Prostate gland (tissue), 2 donors: Measurements from ENCODE around the gene CLEC4A. TPM values are rescaled to one million over a fixed set of nuclear protein-coding genes. Genes with fewer than 3 reads are reported as not detected.

Experiments used
- DNase-seq: peaks from one replicate; pipeline ENCODE4 v3.0.0-alpha.2; 2019; ENCODE audit warnings: low spot score
- H3K27ac ChIP-seq, 2 donors: fragments of 200-600 bp; sonication (generic); 2 replicates each; pipeline ENCODE4 v1.5.1; 2017 to 2019
- H3K27me3 ChIP-seq: fragments of 200-600 bp; sonication (generic); replicated peaks from 2 replicates; pipeline ENCODE4 v1.5.1; 2019; ENCODE audit not compliant: insufficient read depth
- H3K36me3 ChIP-seq, 2 donors: fragments of 200-600 bp; sonication (generic); 1 replicate in 1 of 2; 2 replicates in 1 of 2; pipeline versions ENCODE4 v1.5.1 to v1.8.1; 2017 to 2019
- H3K4me1 ChIP-seq: fragments of 200-600 bp; sonication (generic); replicated peaks from 2 replicates; pipeline ENCODE4 v1.5.1; 2019
- H3K4me3 ChIP-seq, 2 donors: fragments of 200-600 bp; sonication (generic); 2 replicates each; pipeline ENCODE4 v1.5.1; 2017 to 2019
- H3K9me3 ChIP-seq: fragments of 200-600 bp; sonication (generic); 2 replicates; pipeline ENCODE4 v1.5.1; 2017
- CTCF ChIP-seq, 4 experiments: fragments of 200-600 bp in 2 of 4; fragments of 450-650 bp in 2 of 4; sonication (generic) in 2 of 4; IDR thresholded peaks; 1 replicate in 3 of 4; 2 replicates in 1 of 4; pipeline ENCODE4 v1.5.1; 2016 to 2019; ENCODE audit warnings: antibody characterized with exemption in 4 of 4, mild to moderate bottlenecking in 2 of 4, moderate library complexity in 2 of 4
- POLR2A ChIP-seq: fragments of 450-650 bp; IDR thresholded peaks from one replicate; pipeline ENCODE4 v1.6.1; 2016; ENCODE audit warnings: antibody characterized with exemption, mild to moderate bottlenecking
- POLR2AphosphoS5 ChIP-seq: sonication (generic); formaldehyde crosslinking; IDR thresholded peaks from one replicate; pipeline ENCODE4 v1.6.1; 2017; ENCODE audit warnings: antibody characterized with exemption
- WGBS: methylation state at CpG from one replicate; pipeline ENCODE4 v1.1.5; 2018; 5-methylcytosine and 5-hydroxymethylcytosine counted together
- intact Hi-C: fragments of 100-400 bp; cut with DNase I; formaldehyde crosslinking; loops from one replicate; pipeline ENCODE4 v1.14.2; 2022
- total RNA-seq, 2 donors: library from RNA; depleted of rRNA; stranded (reverse); fragments of >200 nt; gene quantifications; one replicate each; pipeline ENCODE4 v1.1.0, GENCODE V29; 2016

CLEC4A gene
- total RNA-seq, 2 donors from 2014 or later, result 1.1 TPM; not detected in 1

- no peak for DNase-seq
- no peaks in the 10 kb centered on the region for H3K4me1 ChIP-seq
- no peak overlapping the region for H3K4me3 ChIP-seq
- H3K27me3 ChIP-seq, result no peaks in the 10 kb centered on the region
- H3K36me3 ChIP-seq, result no peaks in the 10 kb centered on the region
- H3K27ac ChIP-seq, result no peak overlapping the region
- TF ChIP-seq POLR2A, result no peak
- no peak for TF ChIP-seq POLR2AphosphoS5
- no peak for TF ChIP-seq CTCF (IDR thresholded peaks at IDR 0.05)
- intact Hi-C loops, result no loop called here
- H3K9me3 ChIP-seq, result no peaks in the 10 kb centered on the region
Observed at GRCh38 chr12:8143261-8143660, 19.8 kb downstream of the CLEC4A start.

DNA sequence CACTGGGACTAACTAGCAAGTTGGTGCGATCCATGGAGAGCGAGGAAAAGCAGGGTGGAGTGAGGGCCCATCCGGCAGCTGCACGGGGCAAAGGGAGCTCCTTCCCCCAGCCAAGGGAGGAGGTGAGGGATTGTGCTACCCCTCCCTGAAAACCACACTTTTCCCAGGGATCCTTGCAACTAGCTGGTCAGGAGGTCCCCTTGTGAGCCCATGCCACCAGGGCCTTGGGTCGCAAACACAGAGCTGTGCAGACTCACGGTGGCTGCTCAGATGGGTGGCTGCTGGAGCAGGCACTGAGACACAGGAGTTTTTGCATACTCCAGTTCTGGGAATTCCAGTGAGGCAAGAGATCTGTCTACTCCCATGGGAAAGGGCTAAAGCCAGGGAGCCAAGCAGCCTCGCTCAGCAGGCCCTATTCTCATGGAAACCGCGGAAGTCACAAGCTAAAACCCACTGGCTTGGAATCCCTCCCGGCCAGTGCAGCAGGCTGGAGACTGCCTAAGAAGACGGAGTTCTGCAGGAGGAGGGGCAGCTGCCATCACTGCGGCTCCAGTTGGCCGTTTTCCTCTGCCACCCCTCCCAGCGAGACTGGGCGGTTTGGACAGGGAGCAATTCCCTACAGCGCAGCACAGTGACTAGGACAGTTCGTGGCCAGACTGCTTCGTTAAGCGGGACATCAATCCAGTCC is 22.5 kb downstream of the CLEC4A start:
- Histone ChIP-seq H3K36me3 (no peaks in the 10 kb centered on the region), H3K4me1 (no peaks in the 10 kb centered on the region), H3K27me3 (no peaks in the 10 kb centered on the region), H3K27ac (no peak overlapping the region), H3K9me3 (no peaks in the 10 kb centered on the region), H3K4me3 (no peak overlapping the region)
- DNase-seq, result no peak
- TF ChIP-seq POLR2AphosphoS5 (no peak), CTCF (IDR thresholded peaks at IDR 0.05) (no peak), POLR2A (no peak)
- intact Hi-C loops, result no loop called here
- 34% methylated on average over 19 of the region's 19 CpGs for WGBS

DNA sequence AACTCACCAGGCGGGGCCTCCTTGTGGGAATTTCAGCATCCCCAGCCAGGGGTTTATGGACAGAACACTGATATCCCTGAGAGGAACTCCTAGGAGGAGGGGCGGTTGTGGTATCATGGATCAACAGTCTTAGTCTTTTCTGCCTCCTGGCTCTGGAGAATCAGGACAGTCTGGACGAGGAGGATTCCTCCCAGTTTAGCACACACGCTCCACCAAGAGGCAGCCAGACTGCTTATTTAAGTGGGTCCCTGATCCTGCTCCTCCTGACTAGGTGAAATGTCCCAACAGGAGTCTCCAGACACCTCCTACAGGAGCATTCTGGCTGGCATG is 23.0 kb downstream of the CLEC4A start:
- Histone ChIP-seq H3K4me1 (no peaks in the 10 kb centered on the region), H3K4me3 (no peak overlapping the region), H3K27ac (no peak overlapping the region), H3K27me3 (no peaks in the 10 kb centered on the region), H3K36me3 (no peaks in the 10 kb centered on the region), H3K9me3 (no peaks in the 10 kb centered on the region)
- WGBS, result 27% methylated on average over 3 of the region's 4 CpGs
- TF ChIP-seq POLR2A (no peak), POLR2AphosphoS5 (no peak), CTCF (IDR thresholded peaks at IDR 0.05) (no peak)
- intact Hi-C loops, result no loop called here
- DNase-seq, result no peak

GRCh38 chr12:8154526-8154925 is 31.1 kb downstream of the CLEC4A start:
- Histone ChIP-seq H3K4me1 (no peaks in the 10 kb centered on the region), H3K9me3 (no peaks in the 10 kb centered on the region), H3K27me3 (no peaks in the 10 kb centered on the region), H3K36me3 (no peaks in the 10 kb centered on the region), H3K4me3 (no peak overlapping the region), H3K27ac (no peak overlapping the region)
- DNase-seq, result no peak
- TF ChIP-seq POLR2A (no peak), CTCF (IDR thresholded peaks at IDR 0.05) (no peak)
- intact Hi-C loops, result no loop called here

GRCh38 chr12:8156416-8156815 is 33.0 kb downstream of the CLEC4A start:
- Histone ChIP-seq H3K27me3 (no peaks in the 10 kb centered on the region), H3K36me3 (no peaks in the 10 kb centered on the region), H3K4me3 (no peak overlapping the region), H3K4me1 (no peaks in the 10 kb centered on the region), H3K9me3 (no peaks in the 10 kb centered on the region), H3K27ac (no peak overlapping the region)
- no peak for DNase-seq
- WGBS, result 68% methylated on average over 2 of the region's 2 CpGs
- TF ChIP-seq CTCF (IDR thresholded peaks at IDR 0.05), result no peak
- no peak for TF ChIP-seq POLR2A
- no peak for TF ChIP-seq POLR2AphosphoS5
- intact Hi-C loops, result no loop called here
